ENCODE results near the gene PPP6R3. TPM values are rescaled to one million over a fixed set of nuclear protein-coding genes. Genes with fewer than 3 reads are reported as not detected.

The PPP6R3 gene
- polyA plus RNA-seq, 1 of the 3 experiments (the other 2 are of a cell fraction): 28.1 TPM

GRCh38 chr11:68497761-68498160 is 37.2 kb downstream of the PPP6R3 start:
- TF ChIP-seq ELF1 (IDR thresholded peaks at IDR 0.05): no peak
- no peak for TF ChIP-seq RCOR1 (IDR thresholded peaks at IDR 0.05; ENCODE audit: low read length)
- no peak for TF ChIP-seq RAD21 (IDR thresholded peaks at IDR 0.05; ENCODE audit: low read length)
- TF ChIP-seq USF2 (IDR thresholded peaks at IDR 0.05; ENCODE audit: borderline replicate concordance, low read depth, low read length): no peak
- TF ChIP-seq EZH2phosphoT487 (IDR thresholded peaks at IDR 0.05; ENCODE audit: borderline replicate concordance, low read depth): no peak
- TF ChIP-seq MAX (IDR thresholded peaks at IDR 0.05; ENCODE audit: low read depth): no peak
- TF ChIP-seq TEAD4 (IDR thresholded peaks at IDR 0.05; ENCODE audit: borderline replicate concordance, insufficient read depth): no peak
- TF ChIP-seq, protein P1, sequence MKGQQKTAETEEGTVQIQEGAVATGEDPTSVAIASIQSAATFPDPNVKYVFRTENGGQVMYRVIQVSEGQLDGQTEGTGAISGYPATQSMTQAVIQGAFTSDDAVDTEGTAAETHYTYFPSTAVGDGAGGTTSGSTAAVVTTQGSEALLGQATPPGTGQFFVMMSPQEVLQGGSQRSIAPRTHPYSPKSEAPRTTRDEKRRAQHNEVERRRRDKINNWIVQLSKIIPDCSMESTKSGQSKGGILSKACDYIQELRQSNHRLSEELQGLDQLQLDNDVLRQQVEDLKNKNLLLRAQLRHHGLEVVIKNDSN (IDR thresholded peaks at IDR 0.05; ENCODE audit: borderline replicate concordance, low read depth): no peak
- H3K27ac ChIP-seq (ENCODE audit: low read depth in 2 of 2, low read length in 1 of 2): no peak overlapping the region
- DNase-seq: no peak
- H2AFZ ChIP-seq (ENCODE audit: low read depth): no peak overlapping the region
- H3F3A ChIP-seq (replicated peaks; ENCODE audit: insufficient read depth): peaks cover 7% of the 10 kb centered on the region
- H3K9me3 ChIP-seq: no peaks in the 10 kb centered on the region
- H3K9ac ChIP-seq: no peak overlapping the region
- H3K27me3 ChIP-seq (ENCODE audit: insufficient read depth): no peaks in the 10 kb centered on the region
- peaks cover 96% of the 10 kb centered on the region for H4K20me1 ChIP-seq (ENCODE audit: insufficient read depth)
- CTCF ChIA-PET: interaction anchor here (1.0 kb wide), 2 partner anchors 9 to 37 kb away, joined by 3 read pairs; no protein-coding TSS in a partner anchor
- no peak overlapping the region for H3K4me2 ChIP-seq
- no peaks in the 10 kb centered on the region for H3K9me2 ChIP-seq
- POLR2A ChIA-PET: no interaction called here
- 92% methylated on average over 2 of the region's 2 CpGs for WGBS (ENCODE audit: low lambda C conversion rate)
- no peaks in the 10 kb centered on the region for H3K36me3 ChIP-seq (replicated peaks in 1 of 2; ENCODE audit: control insufficient read depth in 1 of 2, insufficient read depth in 2 of 2, low read length in 1 of 2)
- H3K79me2 ChIP-seq (ENCODE audit: insufficient read depth): peaks cover 100% of the 10 kb centered on the region
- peaks cover 3 to 9% of the 10 kb centered on the region in 2 experiments; a peak in 2 of 4 replicates for H3K4me1 ChIP-seq (ENCODE audit: control insufficient read depth in 1 of 2, insufficient read depth in 2 of 2, low read depth in 1 of 2, low read length in 1 of 2)
- H3K4me3 ChIP-seq (ENCODE audit: low read depth in 2 of 2, low read length in 1 of 2): no peak overlapping the region

DNA sequence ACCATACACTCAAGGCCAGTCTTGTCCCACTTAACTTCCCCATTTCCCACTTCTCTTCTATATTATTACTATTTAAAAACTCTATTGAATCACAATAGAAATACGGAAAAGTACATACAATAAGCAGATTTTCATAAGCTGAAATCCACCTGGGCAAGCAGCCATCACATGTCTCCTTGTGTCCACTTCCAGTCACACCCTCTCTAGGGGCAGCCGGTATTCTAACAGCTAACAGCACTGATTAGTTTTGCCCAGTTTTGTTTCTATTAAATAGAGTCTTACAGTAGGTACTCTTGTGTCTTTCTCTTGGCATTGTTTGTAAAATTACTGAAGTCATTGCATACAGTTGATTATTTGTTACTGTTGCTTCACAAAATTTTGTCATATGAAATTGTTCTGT is 37.8 kb downstream of the PPP6R3 start:
- peaks cover 97% of the 10 kb centered on the region for H4K20me1 ChIP-seq (ENCODE audit: insufficient read depth)
- no peaks in the 10 kb centered on the region for H3K36me3 ChIP-seq (replicated peaks in 1 of 2; ENCODE audit: control insufficient read depth in 1 of 2, insufficient read depth in 2 of 2, low read length in 1 of 2)
- DNase-seq: no peak
- H2AFZ ChIP-seq (ENCODE audit: low read depth): no peak overlapping the region
- H3K4me3 ChIP-seq (ENCODE audit: low read depth in 2 of 2, low read length in 1 of 2): no peak overlapping the region
- no peaks in the 10 kb centered on the region for H3K9me2 ChIP-seq
- ChIA-PET CTCF (interaction anchor here (1.0 kb wide), 3 partner anchors 8 to 260 kb away, joined by 3 read pairs; no protein-coding TSS in a partner anchor), POLR2A (interaction anchor here (0.6 kb wide), 1 partner anchor 113 kb away, joined by 3 read pairs; no protein-coding TSS in a partner anchor)
- WGBS (ENCODE audit: low lambda C conversion rate): 82% methylated on average over 2 of the region's 2 CpGs
- H3K27me3 ChIP-seq (ENCODE audit: insufficient read depth): no peaks in the 10 kb centered on the region
- peaks cover 100% of the 10 kb centered on the region for H3K79me2 ChIP-seq (ENCODE audit: insufficient read depth)
- no peak overlapping the region for H3K4me2 ChIP-seq
- H3K27ac ChIP-seq (ENCODE audit: low read depth in 2 of 2, low read length in 1 of 2): no peak overlapping the region
- H3K9me3 ChIP-seq: no peaks in the 10 kb centered on the region
- H3F3A ChIP-seq (replicated peaks; ENCODE audit: insufficient read depth): peaks cover 7% of the 10 kb centered on the region
- H3K9ac ChIP-seq: no peak overlapping the region
- H3K4me1 ChIP-seq (ENCODE audit: control insufficient read depth in 1 of 2, insufficient read depth in 2 of 2, low read depth in 1 of 2, low read length in 1 of 2): peaks cover 5 to 9% of the 10 kb centered on the region in 2 experiments; a peak in 2 of 4 replicates
- TF ChIP-seq SMC3 (IDR thresholded peaks at IDR 0.05; ENCODE audit: low read depth, low read length) (no peak), JUND (IDR thresholded peaks at IDR 0.05) (no peak), MEF2A (IDR thresholded peaks at IDR 0.05; ENCODE audit: borderline replicate concordance, low read depth) (no peak), FOSL2 (IDR thresholded peaks at IDR 0.05; ENCODE audit: borderline replicate concordance, low read depth) (no peak), CHD2 (IDR thresholded peaks at IDR 0.05; ENCODE audit: low read length, partially characterized antibody) (no peak), FOXJ3 (CRISPR knock-in tag; IDR thresholded peaks at IDR 0.05) (no peak), RXRA (IDR thresholded peaks at IDR 0.05; ENCODE audit: borderline replicate concordance, low read depth) (no peak), RAD21 (IDR thresholded peaks at IDR 0.05; ENCODE audit: low read length) (no peak), YY1 (IDR thresholded peaks at IDR 0.05; ENCODE audit: low read depth) (no peak), TCF12 (IDR thresholded peaks at IDR 0.05) (no peak), NRF1 (IDR thresholded peaks at IDR 0.05; ENCODE audit: low read depth, low read length) (no peak), TAF1 (IDR thresholded peaks at IDR 0.05; ENCODE audit: borderline replicate concordance, low read depth, low read length) (no peak)
- TF ChIP-seq, protein P1 (IDR thresholded peaks at IDR 0.05; ENCODE audit: borderline replicate concordance, low read depth): no peak
- TF ChIP-seq, protein P2, sequence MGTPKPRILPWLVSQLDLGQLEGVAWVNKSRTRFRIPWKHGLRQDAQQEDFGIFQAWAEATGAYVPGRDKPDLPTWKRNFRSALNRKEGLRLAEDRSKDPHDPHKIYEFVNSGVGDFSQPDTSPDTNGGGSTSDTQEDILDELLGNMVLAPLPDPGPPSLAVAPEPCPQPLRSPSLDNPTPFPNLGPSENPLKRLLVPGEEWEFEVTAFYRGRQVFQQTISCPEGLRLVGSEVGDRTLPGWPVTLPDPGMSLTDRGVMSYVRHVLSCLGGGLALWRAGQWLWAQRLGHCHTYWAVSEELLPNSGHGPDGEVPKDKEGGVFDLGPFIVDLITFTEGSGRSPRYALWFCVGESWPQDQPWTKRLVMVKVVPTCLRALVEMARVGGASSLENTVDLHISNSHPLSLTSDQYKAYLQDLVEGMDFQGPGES (IDR thresholded peaks at IDR 0.05; ENCODE audit: low read depth, low read length): no peak
- TF ChIP-seq, protein P3, sequence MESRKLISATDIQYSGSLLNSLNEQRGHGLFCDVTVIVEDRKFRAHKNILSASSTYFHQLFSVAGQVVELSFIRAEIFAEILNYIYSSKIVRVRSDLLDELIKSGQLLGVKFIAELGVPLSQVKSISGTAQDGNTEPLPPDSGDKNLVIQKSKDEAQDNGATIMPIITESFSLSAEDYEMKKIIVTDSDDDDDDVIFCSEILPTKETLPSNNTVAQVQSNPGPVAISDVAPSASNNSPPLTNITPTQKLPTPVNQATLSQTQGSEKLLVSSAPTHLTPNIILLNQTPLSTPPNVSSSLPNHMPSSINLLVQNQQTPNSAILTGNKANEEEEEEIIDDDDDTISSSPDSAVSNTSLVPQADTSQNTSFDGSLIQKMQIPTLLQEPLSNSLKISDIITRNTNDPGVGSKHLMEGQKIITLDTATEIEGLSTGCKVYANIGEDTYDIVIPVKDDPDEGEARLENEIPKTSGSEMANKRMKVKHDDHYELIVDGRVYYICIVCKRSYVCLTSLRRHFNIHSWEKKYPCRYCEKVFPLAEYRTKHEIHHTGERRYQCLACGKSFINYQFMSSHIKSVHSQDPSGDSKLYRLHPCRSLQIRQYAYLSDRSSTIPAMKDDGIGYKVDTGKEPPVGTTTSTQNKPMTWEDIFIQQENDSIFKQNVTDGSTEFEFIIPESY (IDR thresholded peaks at IDR 0.05; ENCODE audit: borderline replicate concordance, low read depth): no peak
- TF ChIP-seq, protein P4, sequence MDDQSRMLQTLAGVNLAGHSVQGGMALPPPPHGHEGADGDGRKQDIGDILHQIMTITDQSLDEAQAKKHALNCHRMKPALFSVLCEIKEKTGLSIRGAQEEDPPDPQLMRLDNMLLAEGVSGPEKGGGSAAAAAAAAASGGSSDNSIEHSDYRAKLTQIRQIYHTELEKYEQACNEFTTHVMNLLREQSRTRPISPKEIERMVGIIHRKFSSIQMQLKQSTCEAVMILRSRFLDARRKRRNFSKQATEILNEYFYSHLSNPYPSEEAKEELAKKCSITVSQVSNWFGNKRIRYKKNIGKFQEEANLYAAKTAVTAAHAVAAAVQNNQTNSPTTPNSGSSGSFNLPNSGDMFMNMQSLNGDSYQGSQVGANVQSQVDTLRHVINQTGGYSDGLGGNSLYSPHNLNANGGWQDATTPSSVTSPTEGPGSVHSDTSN (IDR thresholded peaks at IDR 0.05): no peak

Measured in SK-N-SH (cell line).